HepG2 (cell line): Measurements from ENCODE around the gene PPP1R9B. TPM values are rescaled to one million over a fixed set of nuclear protein-coding genes. Genes with fewer than 3 reads are reported as not detected.
A peak's percentile ranks its signal among the peaks of the same experiment; 100 is the strongest.

Source experiments
- ATRX ChIP-seq: sonication (generic); formaldehyde crosslinking; IDR thresholded peaks from 2 replicates; pipeline ENCODE4 v1.4.0; 2020; ENCODE audit warnings: missing genetic modification reagents, borderline replicate concordance
- CBX1 ChIP-seq: IDR thresholded peaks from one replicate; pipeline ENCODE4 v1.6.1; 2016; ENCODE audit warnings: antibody characterized with exemption, low read depth
- DMAP1 ChIP-seq: IDR thresholded peaks from 2 replicates; pipeline ENCODE4 v1.6.1; 2016
- FLYWCH1 ChIP-seq: sonication (generic); formaldehyde crosslinking; IDR thresholded peaks from 2 replicates; pipeline ENCODE4 v1.8.1; 2023; ENCODE audit warnings: mild to moderate bottlenecking, missing genetic modification reagents
- FOXK2 ChIP-seq: fragments of 450-650 bp; IDR thresholded peaks from 2 replicates; pipeline ENCODE4 v1.6.1; 2016
- FOXO1 ChIP-seq: sonication (generic); formaldehyde crosslinking; IDR thresholded peaks from 2 replicates; pipeline ENCODE4 v1.4.0; 2020; ENCODE audit warnings: missing genetic modification reagents
- HMG20A ChIP-seq: IDR thresholded peaks from 2 replicates; pipeline ENCODE4 v1.6.1; 2016; ENCODE audit warnings: borderline replicate concordance
- KAT8 ChIP-seq: IDR thresholded peaks from 2 replicates; pipeline ENCODE4 v1.6.1; 2016; ENCODE audit warnings: missing genetic modification reagents, missing compliant biosample characterization
- KLF11 ChIP-seq: IDR thresholded peaks from 2 replicates; pipeline ENCODE4 v1.6.1; 2016; ENCODE audit warnings: missing compliant biosample characterization
- NR2F1 ChIP-seq, 2 experiments: fragments of 450-650 bp in 1 of 2; formaldehyde crosslinking in 1 of 2; IDR thresholded peaks; 2 replicates each; pipeline versions ENCODE4 v1.5.0 to v1.6.1; 2016 to 2020; ENCODE audit warnings: mild to moderate bottlenecking in 1 of 2, missing compliant biosample characterization in 1 of 2, missing genetic modification reagents in 1 of 2, moderate library complexity in 1 of 2
- PHB2 ChIP-seq: fragments of 450-650 bp; IDR thresholded peaks from 2 replicates; pipeline ENCODE4 v1.6.1; 2018; ENCODE audit not compliant: partially characterized antibody
- PRDM4 ChIP-seq: sonication (generic); formaldehyde crosslinking; IDR thresholded peaks from 2 replicates; pipeline ENCODE4 v1.9.0; 2021; ENCODE audit warnings: missing genetic modification reagents, borderline replicate concordance
- ZFP36L1 ChIP-seq: sonication (generic); formaldehyde crosslinking; IDR thresholded peaks from 2 replicates; pipeline ENCODE4 v1.8.0; 2022; ENCODE audit warnings: mild to moderate bottlenecking, missing genetic modification reagents, moderate library complexity
- ZKSCAN8 ChIP-seq: IDR thresholded peaks from 2 replicates; pipeline ENCODE4 v1.6.1; 2016; ENCODE audit warnings: borderline replicate concordance, missing genetic modification reagents, missing compliant biosample characterization
- ZNF577 ChIP-seq: sonication (generic); formaldehyde crosslinking; IDR thresholded peaks from 2 replicates; pipeline ENCODE4 v1.4.0; 2020; ENCODE audit warnings: mild to moderate bottlenecking, low read depth, missing genetic modification reagents, borderline replicate concordance
- ZNF607 ChIP-seq: sonication (generic); formaldehyde crosslinking; IDR thresholded peaks from 2 replicates; pipeline ENCODE4 v1.5.1; 2020; ENCODE audit warnings: missing genetic modification reagents, mild to moderate bottlenecking, borderline replicate concordance
- ZNF816 ChIP-seq: sonication (generic); formaldehyde crosslinking; IDR thresholded peaks from 2 replicates; pipeline ENCODE4 v1.8.0; 2022; ENCODE audit warnings: missing genetic modification reagents, mild to moderate bottlenecking, borderline replicate concordance
- polyA plus RNA-seq, 8 experiments: library from polyadenylated mRNA; depleted of rRNA in 3 of 8; stranded (reverse) in 7 of 8; unstranded in 1 of 8; fragments of >200 nt; fragmentation: Illumina TruSeq in 4 of 8; extraction: Trizol in 4 of 8; gene quantifications; 2 replicates each; pipeline versions ENCODE4 v1.2.1 to v1.2.3, GENCODE V29; 2011 to 2016; ENCODE audit warnings: low read depth in 4 of 8, missing spikeins in 1 of 8, mixed read lengths in 1 of 8; ENCODE audit not compliant: insufficient read depth in 1 of 8
- total RNA-seq, 5 experiments: library from RNA; depleted of rRNA; stranded (reverse); fragments of >200 nt; fragmentation: Illumina TruSeq; extraction: Trizol; gene quantifications; 2 replicates each; pipeline ENCODE4 v1.2.3, GENCODE V29; 2016; ENCODE audit warnings: low read depth in 1 of 5
- TF ChIP-seq, protein P1 (sequence below): sonication (generic); formaldehyde crosslinking; conservative IDR thresholded peaks from 2 replicates; pipeline ENCODE4 v1.8.0; 2022; ENCODE audit warnings: low read depth, missing genetic modification reagents
- TF ChIP-seq, protein P2 (sequence below), 2 experiments: sonication (generic) in 1 of 2; formaldehyde crosslinking in 1 of 2; IDR thresholded peaks; 2 replicates each; pipeline versions ENCODE4 v1.6.1 to v1.9.0; 2014 to 2022; ENCODE audit warnings: antibody characterized with exemption in 1 of 2, borderline replicate concordance in 1 of 2, inconsistent platforms in 1 of 2, low read depth in 1 of 2, missing genetic modification reagents in 1 of 2

PPP1R9B gene
- total and polyA plus RNA-seq, 2 of the 13 experiments (the other 11 are each of a cell fraction or from before 2014, with no cell fraction given) = 9.4 to 15.8 TPM

- TF ChIP-seq FLYWCH1 (CRISPR knock-in tag) (no peak), KLF11 (CRISPR knock-in tag) (peak; percentile 92), KAT8 (peak; percentile 88), ZNF816 (peak; percentile 79; the same call in 1 of the 2 replicates), ATRX (CRISPR knock-in tag) (no peak), NR2F1 (CRISPR knock-in tag; IDR thresholded peaks at IDR 0.05) (0 out of 4 replicates have a peak, but pooled peaks of 1 of the 2 experiments have one; percentile 6), ZFP36L1 (CRISPR knock-in tag) (peak; percentile 87), CBX1 (peak; percentile 93), FOXO1 (CRISPR knock-in tag) (peak; percentile 68), PHB2 (no peak), ZKSCAN8 (CRISPR knock-in tag) (no peak), PRDM4 (CRISPR knock-in tag) (no peak), ZNF607 (CRISPR knock-in tag) (peak; percentile 95), FOXK2 (peak; percentile 87), DMAP1 (peak; percentile 80), ZNF577 (CRISPR knock-in tag) (no peak), HMG20A (CRISPR knock-in tag) (no peak)
- TF ChIP-seq, protein P1, sequence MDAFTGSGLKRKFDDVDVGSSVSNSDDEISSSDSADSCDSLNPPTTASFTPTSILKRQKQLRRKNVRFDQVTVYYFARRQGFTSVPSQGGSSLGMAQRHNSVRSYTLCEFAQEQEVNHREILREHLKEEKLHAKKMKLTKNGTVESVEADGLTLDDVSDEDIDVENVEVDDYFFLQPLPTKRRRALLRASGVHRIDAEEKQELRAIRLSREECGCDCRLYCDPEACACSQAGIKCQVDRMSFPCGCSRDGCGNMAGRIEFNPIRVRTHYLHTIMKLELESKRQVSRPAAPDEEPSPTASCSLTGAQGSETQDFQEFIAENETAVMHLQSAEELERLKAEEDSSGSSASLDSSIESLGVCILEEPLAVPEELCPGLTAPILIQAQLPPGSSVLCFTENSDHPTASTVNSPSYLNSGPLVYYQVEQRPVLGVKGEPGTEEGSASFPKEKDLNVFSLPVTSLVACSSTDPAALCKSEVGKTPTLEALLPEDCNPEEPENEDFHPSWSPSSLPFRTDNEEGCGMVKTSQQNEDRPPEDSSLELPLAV (CRISPR knock-in tag) = no peak
- TF ChIP-seq, protein P2, sequence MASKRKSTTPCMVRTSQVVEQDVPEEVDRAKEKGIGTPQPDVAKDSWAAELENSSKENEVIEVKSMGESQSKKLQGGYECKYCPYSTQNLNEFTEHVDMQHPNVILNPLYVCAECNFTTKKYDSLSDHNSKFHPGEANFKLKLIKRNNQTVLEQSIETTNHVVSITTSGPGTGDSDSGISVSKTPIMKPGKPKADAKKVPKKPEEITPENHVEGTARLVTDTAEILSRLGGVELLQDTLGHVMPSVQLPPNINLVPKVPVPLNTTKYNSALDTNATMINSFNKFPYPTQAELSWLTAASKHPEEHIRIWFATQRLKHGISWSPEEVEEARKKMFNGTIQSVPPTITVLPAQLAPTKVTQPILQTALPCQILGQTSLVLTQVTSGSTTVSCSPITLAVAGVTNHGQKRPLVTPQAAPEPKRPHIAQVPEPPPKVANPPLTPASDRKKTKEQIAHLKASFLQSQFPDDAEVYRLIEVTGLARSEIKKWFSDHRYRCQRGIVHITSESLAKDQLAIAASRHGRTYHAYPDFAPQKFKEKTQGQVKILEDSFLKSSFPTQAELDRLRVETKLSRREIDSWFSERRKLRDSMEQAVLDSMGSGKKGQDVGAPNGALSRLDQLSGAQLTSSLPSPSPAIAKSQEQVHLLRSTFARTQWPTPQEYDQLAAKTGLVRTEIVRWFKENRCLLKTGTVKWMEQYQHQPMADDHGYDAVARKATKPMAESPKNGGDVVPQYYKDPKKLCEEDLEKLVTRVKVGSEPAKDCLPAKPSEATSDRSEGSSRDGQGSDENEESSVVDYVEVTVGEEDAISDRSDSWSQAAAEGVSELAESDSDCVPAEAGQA (IDR thresholded peaks at IDR 0.05; ENCODE audit: low read depth) = 0 out of 2 replicates have a peak, but pooled peaks have one; percentile 27
- TF ChIP-seq, protein P2 (CRISPR knock-in tag; IDR thresholded peaks at IDR 0.05; ENCODE audit: borderline replicate concordance) = no peak
Observed at GRCh38 chr17:50094753-50095619, 55.5 kb downstream of the PPP1R9B start, which contains the start of gene PDK2 (continued).
